Left ventricle myocardium inferior (tissue), 1 donor: ENCODE measurements around the gene UBE2S. TPM values are rescaled to one million over a fixed set of nuclear protein-coding genes. Genes with fewer than 3 reads are reported as not detected.
A peak's percentile ranks its signal among the peaks of the same experiment; 100 is the strongest.
"Not testable (repeated sequence)": the region's sequence is repeated elsewhere in the genome, so short reads cannot be mapped to it uniquely, and the experiment has no call there.

ENCODE experiments used
- DNase-seq: peaks from one replicate; pipeline ENCODE4 v3.0.0-alpha.2; 2020
- H3K27ac ChIP-seq: fragments of 200-600 bp; replicated peaks from 2 replicates; pipeline ENCODE4 v1.8.0; 2021
- H3K27me3 ChIP-seq: fragments of 200-600 bp; 2 replicates; pipeline ENCODE4 v1.8.0; 2021; ENCODE audit warnings: low read depth
- H3K36me3 ChIP-seq: fragments of 200-600 bp; 2 replicates; pipeline ENCODE4 v1.8.0; 2021
- H3K4me1 ChIP-seq: fragments of 200-600 bp; 2 replicates; pipeline ENCODE4 v1.8.0; 2021
- H3K4me3 ChIP-seq: fragments of 200-600 bp; 2 replicates; pipeline ENCODE4 v1.8.0; 2021; ENCODE audit warnings: mild to moderate bottlenecking, moderate library complexity
- H3K9me3 ChIP-seq: fragments of 200-600 bp; replicated peaks from 2 replicates; pipeline ENCODE4 v1.8.0; 2021
- intact Hi-C: fragments of 100-400 bp; cut with micrococcal nuclease; formaldehyde crosslinking; loops from one replicate; pipeline ENCODE4 v1.11.0; 2022
- total RNA-seq: library from RNA; stranded (reverse); fragmentation: NEBNext Ultra II Directional; extraction: Animal tissue kit (Norgen Biotek cat#: 25700); gene quantifications from one replicate; pipeline ENCODE4 v1.2.1, GENCODE V29; 2021
- TF ChIP-seq, protein P1 (sequence below): fragments of 200-600 bp; IDR thresholded peaks from 2 replicates; pipeline ENCODE4 v1.8.0; 2021; ENCODE audit warnings: antibody characterized with exemption, mild to moderate bottlenecking, borderline replicate concordance
- donor health status: DM: no; HTN: yes; CAD: no; lungs with severe emphysema.

UBE2S gene
- total RNA-seq, 1 donor from 2014 or later = 33.2 TPM

GRCh38 chr19:55419624-55420236 is 12.1 kb upstream of the UBE2S start:
- TF ChIP-seq, protein P1, sequence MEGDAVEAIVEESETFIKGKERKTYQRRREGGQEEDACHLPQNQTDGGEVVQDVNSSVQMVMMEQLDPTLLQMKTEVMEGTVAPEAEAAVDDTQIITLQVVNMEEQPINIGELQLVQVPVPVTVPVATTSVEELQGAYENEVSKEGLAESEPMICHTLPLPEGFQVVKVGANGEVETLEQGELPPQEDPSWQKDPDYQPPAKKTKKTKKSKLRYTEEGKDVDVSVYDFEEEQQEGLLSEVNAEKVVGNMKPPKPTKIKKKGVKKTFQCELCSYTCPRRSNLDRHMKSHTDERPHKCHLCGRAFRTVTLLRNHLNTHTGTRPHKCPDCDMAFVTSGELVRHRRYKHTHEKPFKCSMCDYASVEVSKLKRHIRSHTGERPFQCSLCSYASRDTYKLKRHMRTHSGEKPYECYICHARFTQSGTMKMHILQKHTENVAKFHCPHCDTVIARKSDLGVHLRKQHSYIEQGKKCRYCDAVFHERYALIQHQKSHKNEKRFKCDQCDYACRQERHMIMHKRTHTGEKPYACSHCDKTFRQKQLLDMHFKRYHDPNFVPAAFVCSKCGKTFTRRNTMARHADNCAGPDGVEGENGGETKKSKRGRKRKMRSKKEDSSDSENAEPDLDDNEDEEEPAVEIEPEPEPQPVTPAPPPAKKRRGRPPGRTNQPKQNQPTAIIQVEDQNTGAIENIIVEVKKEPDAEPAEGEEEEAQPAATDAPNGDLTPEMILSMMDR = no peak

DNA sequence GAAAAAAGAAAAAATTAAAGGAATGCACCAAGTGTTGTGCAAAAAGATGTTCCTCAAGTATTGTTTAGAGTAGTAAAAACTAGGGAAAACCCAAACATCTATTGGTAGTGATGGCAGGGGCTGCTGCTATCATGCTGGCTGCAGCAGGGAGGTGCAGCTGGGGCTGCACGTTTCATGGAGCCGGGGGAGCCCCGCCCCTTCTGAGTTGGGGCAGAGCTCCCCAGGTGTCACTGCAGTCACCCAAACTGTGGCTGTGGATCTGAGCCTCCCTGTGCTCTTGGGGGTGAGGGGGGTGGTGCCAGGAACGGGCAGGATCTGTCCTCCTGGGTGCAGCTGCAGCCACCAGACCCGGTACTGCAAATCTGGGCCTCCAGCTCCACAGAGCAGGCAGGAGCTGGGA is 11.5 kb upstream of the UBE2S start:
- peaks cover 33% of the 10 kb centered on the region for H3K27me3 ChIP-seq
- intact Hi-C loops = no loop called here

More at GRCh38 chr19:55419624-55420236, 12.1 kb upstream of the UBE2S start:
- Histone ChIP-seq H3K27me3 (peaks cover 38% of the 10 kb centered on the region), H3K9me3 (no peaks in the 10 kb centered on the region), H3K4me3 (no peak overlapping the region), H3K36me3 (no peaks in the 10 kb centered on the region), H3K27ac (no peak overlapping the region), H3K4me1 (peaks cover 5% of the 10 kb centered on the region)
- no peak for DNase-seq
- intact Hi-C loops = no loop called here

GRCh38 chr19:55418185-55418584 is 10.6 kb upstream of the UBE2S start:
- TF ChIP-seq, protein P1 = peak; percentile 74
- no peak for DNase-seq
- intact Hi-C loops = no loop called here
- Histone ChIP-seq H3K27ac (no peak overlapping the region), H3K9me3 (no peaks in the 10 kb centered on the region), H3K4me1 (no peaks in the 10 kb centered on the region), H3K27me3 (peaks cover 31% of the 10 kb centered on the region), H3K36me3 (no peaks in the 10 kb centered on the region), H3K4me3 (no peak overlapping the region)

More for the DNA sequence above, 11.5 kb upstream of the UBE2S start:
- DNase-seq = no peak
- TF ChIP-seq, protein P1 = no peak
- Histone ChIP-seq H3K4me3 (no peak overlapping the region), H3K36me3 (no peaks in the 10 kb centered on the region), H3K27ac (no peak overlapping the region), H3K4me1 (peaks cover 5% of the 10 kb centered on the region), H3K9me3 (no peaks in the 10 kb centered on the region)

GRCh38 chr19:55410168-55410567 is 2.6 kb upstream of the UBE2S start:
- DNase-seq = no peak
- H3K4me1 ChIP-seq = peaks cover 21% of the 10 kb centered on the region
- no peaks in the 10 kb centered on the region for H3K9me3 ChIP-seq
- no peak overlapping the region for H3K4me3 ChIP-seq
- no peak overlapping the region for H3K27ac ChIP-seq
- TF ChIP-seq, protein P1 = no peak
- intact Hi-C loops = no loop called here
- peaks cover 7% of the 10 kb centered on the region for H3K36me3 ChIP-seq
- no peaks in the 10 kb centered on the region for H3K27me3 ChIP-seq

DNA sequence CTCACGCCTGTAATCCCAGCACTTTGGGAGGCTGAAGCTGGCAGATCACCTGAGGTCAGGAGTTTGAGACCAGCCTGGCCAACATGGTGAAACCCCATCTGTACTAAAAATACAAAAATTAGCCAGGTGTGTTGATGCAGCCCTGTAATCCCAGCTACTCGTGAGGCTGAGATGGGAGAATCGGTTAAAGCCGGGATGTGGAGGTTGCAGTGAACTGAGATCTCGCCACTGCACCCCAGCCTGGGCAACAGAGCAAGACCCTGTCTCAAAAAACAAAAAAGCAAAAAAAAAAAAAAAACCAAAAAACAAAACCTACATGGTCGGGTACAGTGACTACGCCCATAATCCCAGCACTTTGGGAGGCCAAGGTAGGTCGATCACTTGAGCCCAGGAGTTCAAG is 1.6 kb upstream of the UBE2S start:
- H3K4me1 ChIP-seq = peaks cover 21% of the 10 kb centered on the region
- intact Hi-C loops, H3K27me3 ChIP-seq, H3K36me3 ChIP-seq, H3K9me3 ChIP-seq, DNase-seq, H3K4me3 ChIP-seq, H3K27ac ChIP-seq: not testable (repeated sequence)

DNA sequence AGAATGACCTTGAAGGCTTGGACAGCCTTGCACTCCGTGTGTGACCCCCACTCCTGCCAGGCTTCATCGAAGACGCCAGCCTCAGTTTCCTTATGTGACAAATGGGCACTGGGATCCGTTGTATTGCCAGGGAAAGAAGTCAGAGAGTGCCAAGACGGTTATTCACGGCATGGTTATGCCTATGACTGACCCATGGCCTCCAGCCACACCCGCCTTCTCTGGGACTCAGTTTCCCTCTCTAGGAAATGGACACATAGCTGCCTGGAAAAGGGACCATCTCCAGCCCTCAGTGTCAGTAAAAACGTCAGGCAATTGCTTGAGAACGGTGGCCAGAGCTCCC is 915 bp upstream of the UBE2S start:
- peaks cover 14% of the 10 kb centered on the region for H3K36me3 ChIP-seq
- no peaks in the 10 kb centered on the region for H3K27me3 ChIP-seq
- TF ChIP-seq, protein P1 = no peak
- H3K4me1 ChIP-seq = peaks cover 21% of the 10 kb centered on the region
- intact Hi-C loops = no loop called here
- H3K4me3 ChIP-seq = peak overlapping the region; percentile 98
- H3K27ac ChIP-seq = peak overlapping the region; percentile 97
- H3K9me3 ChIP-seq = no peaks in the 10 kb centered on the region
- DNase-seq = no peak
